Measurements from ENCODE around the gene ADA. TPM values are rescaled to one million over a fixed set of nuclear protein-coding genes. Genes with fewer than 3 reads are reported as not detected.
A peak's percentile ranks its signal among the peaks of the same experiment; 100 is the strongest.

The ADA gene
- total and polyA plus RNA-seq, 2 experiments from 2014 or later, result 8.6 to 17.5 TPM

GRCh38 chr20:44688053-44688625, 36.6 kb upstream of the ADA start:
- peaks cover 17% of the 10 kb centered on the region for H3F3A ChIP-seq (ENCODE audit: insufficient read depth)
- H3K4me3 ChIP-seq, result no peak overlapping the region
- H4K20me1 ChIP-seq (ENCODE audit: insufficient read depth), result no peaks in the 10 kb centered on the region
- no peak overlapping the region for H3K4me2 ChIP-seq (ENCODE audit: unreplicated experiment)
- no peaks in the 10 kb centered on the region for H3K9me2 ChIP-seq (ENCODE audit: insufficient read depth)
- H3K9ac ChIP-seq, result no peak overlapping the region
- no peak overlapping the region for H2AFZ ChIP-seq
- no peak for DNase-seq
- no peaks in the 10 kb centered on the region for H3K9me3 ChIP-seq (ENCODE audit: low read depth)
- H3K79me2 ChIP-seq (ENCODE audit: insufficient read depth), result no peaks in the 10 kb centered on the region
- WGBS, 2 experiments (ENCODE audit: low coverage in 1 of 2, low lambda C conversion rate in 2 of 2, missing lambda C conversion rate in 2 of 2), result 71 to 76% methylated on average over 7 of the region's 7 CpGs
- H3K4me1 ChIP-seq (ENCODE audit: insufficient read depth), result peaks cover 24% of the 10 kb centered on the region
- in situ Hi-C loops (cut with MboI), result loop anchor here (5.0 to 10.0 kb wide), 2 partner anchors 44 to 177 kb away; no protein-coding TSS in a partner anchor
- H3K36me3 ChIP-seq (ENCODE audit: low read depth), result no peaks in the 10 kb centered on the region
- H3K27ac ChIP-seq, result no peak overlapping the region
- H3K27me3 ChIP-seq (replicated peaks; ENCODE audit: insufficient read depth), result no peaks in the 10 kb centered on the region
- TF ChIP-seq EZH2 (IDR thresholded peaks at IDR 0.05; ENCODE audit: insufficient read depth, poor library complexity, severe bottlenecking), result no peak

GRCh38 chr20:44686934-44687333, 35.4 kb upstream of the ADA start:
- no peaks in the 10 kb centered on the region for H3K9me2 ChIP-seq (ENCODE audit: insufficient read depth)
- in situ Hi-C loops (cut with MboI), result loop anchor here (5.0 to 10.0 kb wide), 2 partner anchors 45 to 178 kb away; no protein-coding TSS in a partner anchor
- no peaks in the 10 kb centered on the region for H3K36me3 ChIP-seq (ENCODE audit: low read depth)
- DNase-seq, result no peak
- TF ChIP-seq EZH2 (IDR thresholded peaks at IDR 0.05; ENCODE audit: insufficient read depth, poor library complexity, severe bottlenecking) (no peak), EZH2phosphoT487 (IDR thresholded peaks at IDR 0.05; ENCODE audit: insufficient read depth, low read depth) (no peak)
- H3K9ac ChIP-seq, result no peak overlapping the region
- no peaks in the 10 kb centered on the region for H4K20me1 ChIP-seq (ENCODE audit: insufficient read depth)
- no peak overlapping the region for H3K4me3 ChIP-seq
- H3K27ac ChIP-seq, result no peak overlapping the region
- H2AFZ ChIP-seq, result no peak overlapping the region
- peaks cover 13% of the 10 kb centered on the region for H3K4me1 ChIP-seq (ENCODE audit: insufficient read depth)
- H3K9me3 ChIP-seq (ENCODE audit: low read depth), result no peaks in the 10 kb centered on the region
- no peaks in the 10 kb centered on the region for H3K27me3 ChIP-seq (replicated peaks; ENCODE audit: insufficient read depth)
- no peaks in the 10 kb centered on the region for H3K79me2 ChIP-seq (ENCODE audit: insufficient read depth)
- H3K4me2 ChIP-seq (ENCODE audit: unreplicated experiment), result no peak overlapping the region
- 80 to 89% methylated on average over 4 of the region's 4 CpGs for WGBS, 2 experiments (ENCODE audit: low coverage in 1 of 2, low lambda C conversion rate in 2 of 2, missing lambda C conversion rate in 2 of 2)
- H3F3A ChIP-seq (ENCODE audit: insufficient read depth), result peaks cover 7% of the 10 kb centered on the region

GRCh38 chr20:44684047-44684967, 32.8 kb upstream of the ADA start:
- Histone ChIP-seq H3F3A (ENCODE audit: insufficient read depth) (no peaks in the 10 kb centered on the region; the same call in 1 of the 2 replicates), H3K4me1 (ENCODE audit: insufficient read depth) (0 out of 2 replicates have a peak, but pooled peaks cover 3% of the 10 kb centered on the region), H3K79me2 (ENCODE audit: insufficient read depth) (no peaks in the 10 kb centered on the region), H4K20me1 (ENCODE audit: insufficient read depth) (no peaks in the 10 kb centered on the region), H3K27me3 (replicated peaks; ENCODE audit: insufficient read depth) (no peaks in the 10 kb centered on the region), H3K36me3 (ENCODE audit: low read depth) (no peaks in the 10 kb centered on the region), H3K27ac (no peak overlapping the region), H3K9ac (no peak overlapping the region), H3K9me2 (ENCODE audit: insufficient read depth) (no peaks in the 10 kb centered on the region), H3K4me2 (ENCODE audit: unreplicated experiment) (no peak overlapping the region), H2AFZ (peak overlapping the region; percentile 55; the same call in 1 of the 2 replicates), H3K9me3 (ENCODE audit: low read depth) (no peaks in the 10 kb centered on the region), H3K4me3 (no peak overlapping the region; the same call in 1 of the 2 replicates)
- in situ Hi-C loops (cut with MboI), result loop anchor here (10.0 kb wide), 1 partner anchor 180 kb away; no protein-coding TSS in a partner anchor
- 50 to 53% methylated on average over 6 of the region's 6 CpGs for WGBS, 2 experiments (ENCODE audit: low coverage in 1 of 2, low lambda C conversion rate in 2 of 2, missing lambda C conversion rate in 2 of 2)
- no peak for DNase-seq
- TF ChIP-seq EZH2 (IDR thresholded peaks at IDR 0.05; ENCODE audit: insufficient read depth, poor library complexity, severe bottlenecking), result no peak
- TF ChIP-seq EZH2phosphoT487 (IDR thresholded peaks at IDR 0.05; ENCODE audit: insufficient read depth, low read depth), result no peak

GRCh38 chr20:44683263-44684046, 32.0 kb upstream of the ADA start:
- peak; percentile 74 for DNase-seq
- in situ Hi-C loops (cut with MboI), result loop anchor here (10.0 kb wide), 1 partner anchor 181 kb away; no protein-coding TSS in a partner anchor
- H3K9me2 ChIP-seq (ENCODE audit: insufficient read depth), result no peaks in the 10 kb centered on the region
- H3K4me1 ChIP-seq (ENCODE audit: insufficient read depth), result 0 out of 2 replicates have a peak, but pooled peaks cover 3% of the 10 kb centered on the region
- WGBS, 2 experiments (ENCODE audit: low coverage in 1 of 2, low lambda C conversion rate in 2 of 2, missing lambda C conversion rate in 2 of 2), result 31 to 35% methylated on average over 10 of the region's 10 CpGs
- H3F3A ChIP-seq (ENCODE audit: insufficient read depth), result no peaks in the 10 kb centered on the region; the same call in 1 of the 2 replicates
- H4K20me1 ChIP-seq (ENCODE audit: insufficient read depth), result no peaks in the 10 kb centered on the region
- H3K4me3 ChIP-seq, result no peak overlapping the region
- no peak overlapping the region for H2AFZ ChIP-seq
- no peak overlapping the region for H3K27ac ChIP-seq
- no peak overlapping the region for H3K9ac ChIP-seq
- H3K36me3 ChIP-seq (ENCODE audit: low read depth), result no peaks in the 10 kb centered on the region
- no peak overlapping the region for H3K4me2 ChIP-seq (ENCODE audit: unreplicated experiment)
- TF ChIP-seq EZH2phosphoT487 (IDR thresholded peaks at IDR 0.05; ENCODE audit: insufficient read depth, low read depth), result no peak
- no peaks in the 10 kb centered on the region for H3K27me3 ChIP-seq (replicated peaks; ENCODE audit: insufficient read depth)
- H3K79me2 ChIP-seq (ENCODE audit: insufficient read depth), result no peaks in the 10 kb centered on the region
- no peaks in the 10 kb centered on the region for H3K9me3 ChIP-seq (ENCODE audit: low read depth)

All from GM23248 (cell line).